Measurements from ENCODE around the gene CLEC3B. TPM values are rescaled to one million over a fixed set of nuclear protein-coding genes. Genes with fewer than 3 reads are reported as not detected.

CLEC3B gene

Small RNA genes lying within 50 kb of the gene (small RNA-seq; reads per million reads assigned to genes)
- not detected for gene RNU5B-3P (ENCODE audit: insufficient read depth)
